ENCODE data around the gene PHTF1. TPM values are rescaled to one million over a fixed set of nuclear protein-coding genes. Genes with fewer than 3 reads are reported as not detected.

PHTF1 gene
- total and polyA plus RNA-seq, 8 donors, result 20.0 to 36.1 (median 22.9) TPM

- H3K36me3 ChIP-seq, result peaks cover 0 to 4% of the 10 kb centered on the region in 2 donors
- no peaks in the 10 kb centered on the region for H3K9me3 ChIP-seq
- DNase-seq (no peak), ATAC-seq (no peak)
- peaks cover 3 to 4% of the 10 kb centered on the region in 2 donors for H3K4me1 ChIP-seq
- intact Hi-C loops (cut with DNase I), result no loop called here
- H3K27me3 ChIP-seq, result no peaks in the 10 kb centered on the region
- no peak overlapping the region for H3K4me3 ChIP-seq
- H3K27ac ChIP-seq, result no peak overlapping the region
- TF ChIP-seq CTCF (IDR thresholded peaks at IDR 0.05), result no peak
Observed at GRCh38 chr1:113663165-113663951, 95.9 kb downstream of the PHTF1 start.

- DNase-seq (no peak), ATAC-seq (no peak)
- H3K27me3 ChIP-seq, result no peaks in the 10 kb centered on the region
- peaks cover 3 to 4% of the 10 kb centered on the region in 2 donors for H3K4me1 ChIP-seq
- peaks cover 0 to 4% of the 10 kb centered on the region in 2 donors for H3K36me3 ChIP-seq
- no peak overlapping the region for H3K27ac ChIP-seq
- intact Hi-C loops (cut with DNase I), result no loop called here
- H3K9me3 ChIP-seq, result no peaks in the 10 kb centered on the region
- no peak overlapping the region for H3K4me3 ChIP-seq
- TF ChIP-seq CTCF (IDR thresholded peaks at IDR 0.05), result no peak
Observed at GRCh38 chr1:113662101-113662500, 97.2 kb downstream of the PHTF1 start.

- ATAC-seq (no peak), DNase-seq (no peak)
- peaks cover 3 to 4% of the 10 kb centered on the region in 2 donors for H3K4me1 ChIP-seq
- TF ChIP-seq CTCF (IDR thresholded peaks at IDR 0.05), result no peak
- H3K36me3 ChIP-seq, result no peaks in the 10 kb centered on the region
- intact Hi-C loops (cut with DNase I), result no loop called here
- H3K4me3 ChIP-seq, result no peak overlapping the region
- H3K27ac ChIP-seq, result no peak overlapping the region
- no peaks in the 10 kb centered on the region for H3K9me3 ChIP-seq
- no peaks in the 10 kb centered on the region for H3K27me3 ChIP-seq
Observed at GRCh38 chr1:113660088-113660487, 99.2 kb downstream of the PHTF1 start.

- H3K27ac ChIP-seq, result no peak overlapping the region
- no peak for ATAC-seq
Observed at GRCh38 chr1:113659556-113659955, 99.7 kb downstream of the PHTF1 start.

More at GRCh38 chr1:113659556-113659955, 99.7 kb downstream of the PHTF1 start:
- DNase-seq, result no peak
- Histone ChIP-seq H3K4me1 (peaks cover 3 to 4% of the 10 kb centered on the region in 2 donors), H3K36me3 (no peaks in the 10 kb centered on the region), H3K27me3 (no peaks in the 10 kb centered on the region), H3K4me3 (no peak overlapping the region), H3K9me3 (no peaks in the 10 kb centered on the region)
- TF ChIP-seq CTCF (IDR thresholded peaks at IDR 0.05), result no peak
- intact Hi-C loops (cut with DNase I), result no loop called here
